Activated CD8-positive, alpha-beta memory T cell treated with anti-CD3 and anti-CD28 coated beads, Interleukin-2, amount 50 U/mL, for 24 hours (primary cell): ENCODE results near the gene MDM2.

ENCODE experiments used
- DNase-seq: peaks from one replicate; pipeline ENCODE4 v3.0.0-alpha.2; 2020; ENCODE audit errors: extremely low read depth

The MDM2 gene

GRCh38 chr12:68807576-68808387 is at the start of gene MDM2:
MDM2 (plus strand) TSS chr12:68808177; CDS start chr12:68808478, 301 bp downstream.
- DNase-seq, result peak; percentile 79

GRCh38 chr12:68759852-68760251 is 48.1 kb upstream of the MDM2 start:
- DNase-seq, result no peak

GRCh38 chr12:68760806-68761441 is 47.1 kb upstream of the MDM2 start:
- no peak for DNase-seq

GRCh38 chr12:68761442-68761812 is 46.5 kb upstream of the MDM2 start:
- no peak for DNase-seq

GRCh38 chr12:68761901-68762630 is 45.9 kb upstream of the MDM2 start:
- no peak for DNase-seq

GRCh38 chr12:68762691-68763090 is 45.3 kb upstream of the MDM2 start:
- DNase-seq, result no peak

- DNase-seq, result no peak
Measured at GRCh38 chr12:68765696-68766095, 42.3 kb upstream of the MDM2 start.

- DNase-seq, result no peak
Measured at GRCh38 chr12:68766646-68767045, 41.3 kb upstream of the MDM2 start.

- no peak for DNase-seq
Measured at GRCh38 chr12:68767191-68767590, 40.8 kb upstream of the MDM2 start.

GRCh38 chr12:68768431-68768939 is 39.5 kb upstream of the MDM2 start:
- DNase-seq, result no peak

- no peak for DNase-seq
Measured at GRCh38 chr12:68769941-68770340, 38.0 kb upstream of the MDM2 start.

- no peak for DNase-seq
Measured at GRCh38 chr12:68771223-68771925, 36.6 kb upstream of the MDM2 start.

- DNase-seq, result no peak
Measured at GRCh38 chr12:68772714-68773113, 35.3 kb upstream of the MDM2 start.

GRCh38 chr12:68773582-68773981 is 34.4 kb upstream of the MDM2 start:
- no peak for DNase-seq

GRCh38 chr12:68775121-68775630 is 32.8 kb upstream of the MDM2 start:
- no peak for DNase-seq

GRCh38 chr12:68776976-68777610 is 30.9 kb upstream of the MDM2 start:
- DNase-seq, result no peak

GRCh38 chr12:68779280-68779679 is 28.7 kb upstream of the MDM2 start:
- DNase-seq, result no peak

- no peak for DNase-seq
Measured at GRCh38 chr12:68780731-68781130, 27.2 kb upstream of the MDM2 start.

GRCh38 chr12:68781728-68782127 is 26.2 kb upstream of the MDM2 start:
- no peak for DNase-seq

GRCh38 chr12:68784015-68784414 is 24.0 kb upstream of the MDM2 start:
- DNase-seq, result no peak

GRCh38 chr12:68785358-68785757 is 22.6 kb upstream of the MDM2 start:
- no peak for DNase-seq
